AG20443 (cell line): ENCODE results near the gene ABHD5.

ENCODE experiments used
- DNase-seq: peaks from one replicate; pipeline ENCODE4 v3.0.0; 2012; ENCODE audit warnings: low spot score, mixed read lengths

ABHD5 gene

GRCh38 chr3:43685921-43686320 is 4.8 kb upstream of the ABHD5 start:
- no peak for DNase-seq

- DNase-seq, result no peak
Measured at GRCh38 chr3:43686333-43686699, 4.4 kb upstream of the ABHD5 start.

- DNase-seq, result no peak
Measured at GRCh38 chr3:43686700-43687498, 3.8 kb upstream of the ABHD5 start.

- no peak for DNase-seq
Measured at GRCh38 chr3:43687499-43687811, 3.3 kb upstream of the ABHD5 start.

- no peak for DNase-seq
Measured at GRCh38 chr3:43688245-43688650, 2.5 kb upstream of the ABHD5 start.

GRCh38 chr3:43689166-43689565 is 1.6 kb upstream of the ABHD5 start:
- DNase-seq, result no peak

GRCh38 chr3:43689766-43690399 is 855 bp upstream of the ABHD5 start:
- no peak for DNase-seq

GRCh38 chr3:43691120-43691995 is 620 bp downstream of the ABHD5 start:
- DNase-seq, result no peak

GRCh38 chr3:43692085-43692855 is 1.5 kb downstream of the ABHD5 start:
- DNase-seq, result no peak

- DNase-seq, result no peak
Measured at GRCh38 chr3:43692971-43693370, 2.2 kb downstream of the ABHD5 start.

GRCh38 chr3:43693594-43693993 is 2.9 kb downstream of the ABHD5 start:
- peak; percentile 10 for DNase-seq

- peak; percentile 14 for DNase-seq
Measured at GRCh38 chr3:43695443-43695842, 4.7 kb downstream of the ABHD5 start.

- DNase-seq, result no peak
Measured at GRCh38 chr3:43695863-43696262, 5.1 kb downstream of the ABHD5 start.

- DNase-seq, result no peak
Measured at GRCh38 chr3:43696441-43696840, 5.7 kb downstream of the ABHD5 start.

GRCh38 chr3:43696881-43697280 is 6.1 kb downstream of the ABHD5 start:
- no peak for DNase-seq

- DNase-seq, result no peak
Measured at GRCh38 chr3:43699864-43700263, 9.1 kb downstream of the ABHD5 start.

- no peak for DNase-seq
Measured at GRCh38 chr3:43704697-43705096, 14.0 kb downstream of the ABHD5 start.

- no peak for DNase-seq
Measured at GRCh38 chr3:43706342-43706741, 15.6 kb downstream of the ABHD5 start.

GRCh38 chr3:43707266-43707665 is 16.5 kb downstream of the ABHD5 start:
- no peak for DNase-seq

- DNase-seq, result peak; percentile 77
Measured at GRCh38 chr3:43707998-43708397, 17.3 kb downstream of the ABHD5 start.

GRCh38 chr3:43709022-43709421 is 18.3 kb downstream of the ABHD5 start:
- DNase-seq, result peak; percentile 52

GRCh38 chr3:43710607-43711006 is 19.9 kb downstream of the ABHD5 start:
- no peak for DNase-seq
